Measurements from ENCODE around the gene TCP1. TPM values are rescaled to one million over a fixed set of nuclear protein-coding genes. Genes with fewer than 3 reads are reported as not detected.
"Not testable (repeated sequence)": the region's sequence is repeated elsewhere in the genome, so short reads cannot be mapped to it uniquely, and the experiment has no call there.

Gene TCP1
- total RNA-seq, 1 donor from 2014 or later = 167 TPM

DNA sequence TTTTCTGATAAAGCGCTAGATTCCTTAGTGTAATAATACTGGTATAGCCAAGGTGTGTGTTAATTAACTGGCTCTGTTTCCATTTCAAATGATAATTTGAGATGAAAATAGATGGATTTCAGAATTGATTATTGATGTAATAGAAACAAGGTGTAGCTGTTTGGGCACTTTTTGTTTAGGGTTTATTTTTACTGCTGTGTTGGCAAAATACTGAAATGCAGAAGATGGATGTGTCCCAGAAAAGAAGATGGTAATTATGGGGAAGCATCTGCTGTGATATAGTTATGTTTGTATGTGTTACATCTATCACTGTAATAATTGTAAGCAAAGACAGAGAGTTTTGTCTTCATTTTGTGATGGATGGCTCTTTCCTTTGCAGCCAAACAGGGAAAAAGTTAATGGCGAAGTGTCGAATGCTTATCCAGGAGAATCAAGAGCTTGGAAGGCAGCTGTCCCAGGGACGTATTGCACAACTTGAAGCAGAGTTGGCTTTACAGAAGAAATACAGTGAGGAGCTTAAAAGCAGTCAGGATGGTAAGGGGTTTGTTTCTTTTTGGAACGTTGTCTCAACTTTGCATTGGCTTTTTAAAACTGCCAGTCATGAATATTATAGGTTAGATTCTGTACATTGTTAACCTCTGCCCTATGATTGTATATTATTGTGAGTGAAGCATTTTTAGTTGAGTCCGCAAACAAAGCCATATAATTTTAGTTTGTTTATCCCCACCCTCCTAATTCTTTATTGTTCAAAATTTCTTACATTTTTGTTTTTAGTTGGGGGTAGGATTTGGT is 36.1 kb downstream of the TCP1 start:
- H3K4me3 Mint-ChIP-seq (ENCODE audit: unreplicated experiment) = no peak overlapping the region
- peaks cover 57% of the 10 kb centered on the region for H3K36me3 Mint-ChIP-seq (ENCODE audit: unreplicated experiment)
- TF ChIP-seq, protein P1, sequence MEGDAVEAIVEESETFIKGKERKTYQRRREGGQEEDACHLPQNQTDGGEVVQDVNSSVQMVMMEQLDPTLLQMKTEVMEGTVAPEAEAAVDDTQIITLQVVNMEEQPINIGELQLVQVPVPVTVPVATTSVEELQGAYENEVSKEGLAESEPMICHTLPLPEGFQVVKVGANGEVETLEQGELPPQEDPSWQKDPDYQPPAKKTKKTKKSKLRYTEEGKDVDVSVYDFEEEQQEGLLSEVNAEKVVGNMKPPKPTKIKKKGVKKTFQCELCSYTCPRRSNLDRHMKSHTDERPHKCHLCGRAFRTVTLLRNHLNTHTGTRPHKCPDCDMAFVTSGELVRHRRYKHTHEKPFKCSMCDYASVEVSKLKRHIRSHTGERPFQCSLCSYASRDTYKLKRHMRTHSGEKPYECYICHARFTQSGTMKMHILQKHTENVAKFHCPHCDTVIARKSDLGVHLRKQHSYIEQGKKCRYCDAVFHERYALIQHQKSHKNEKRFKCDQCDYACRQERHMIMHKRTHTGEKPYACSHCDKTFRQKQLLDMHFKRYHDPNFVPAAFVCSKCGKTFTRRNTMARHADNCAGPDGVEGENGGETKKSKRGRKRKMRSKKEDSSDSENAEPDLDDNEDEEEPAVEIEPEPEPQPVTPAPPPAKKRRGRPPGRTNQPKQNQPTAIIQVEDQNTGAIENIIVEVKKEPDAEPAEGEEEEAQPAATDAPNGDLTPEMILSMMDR (IDR thresholded peaks at IDR 0.05) = no peak
- DNase-seq (ENCODE audit: extremely low spot score, unreplicated experiment) = no peak
- H3K4me1 Mint-ChIP-seq (ENCODE audit: unreplicated experiment) = no peaks in the 10 kb centered on the region
- H3K27me3 Mint-ChIP-seq (ENCODE audit: unreplicated experiment) = no peaks in the 10 kb centered on the region
- H3K9me3 Mint-ChIP-seq (ENCODE audit: unreplicated experiment) = no peaks in the 10 kb centered on the region
- H3K27ac Mint-ChIP-seq (ENCODE audit: unreplicated experiment) = no peak overlapping the region

DNA sequence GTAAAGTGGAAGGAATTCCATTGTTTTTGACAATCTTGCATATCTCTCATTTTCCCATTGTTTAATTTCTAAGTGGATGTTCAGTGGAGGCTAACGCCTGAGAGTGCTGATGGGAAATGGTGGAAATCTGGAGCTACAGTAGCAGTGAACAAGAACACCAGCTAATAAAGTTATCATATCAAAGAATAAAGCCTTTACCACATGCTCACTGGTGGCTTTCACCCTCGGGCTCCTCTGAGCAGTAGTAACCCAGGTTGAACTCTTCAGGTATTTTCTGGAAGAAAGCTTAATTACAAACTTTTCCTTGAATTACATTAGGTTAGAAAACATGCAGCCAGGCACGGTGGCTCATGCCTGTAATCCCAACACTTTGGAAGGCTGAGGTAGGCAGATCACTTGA is 38.0 kb downstream of the TCP1 start:
- TF ChIP-seq, protein P1 (IDR thresholded peaks at IDR 0.05) = no peak
- H3K4me3 Mint-ChIP-seq (ENCODE audit: unreplicated experiment) = no peak overlapping the region
- H3K4me1 Mint-ChIP-seq (ENCODE audit: unreplicated experiment) = no peaks in the 10 kb centered on the region
- no peak for DNase-seq (ENCODE audit: extremely low spot score, unreplicated experiment)
- H3K36me3 Mint-ChIP-seq (ENCODE audit: unreplicated experiment) = peaks cover 56% of the 10 kb centered on the region
- no peak overlapping the region for H3K27ac Mint-ChIP-seq (ENCODE audit: unreplicated experiment)
- H3K9me3 Mint-ChIP-seq (ENCODE audit: unreplicated experiment) = no peaks in the 10 kb centered on the region
- no peaks in the 10 kb centered on the region for H3K27me3 Mint-ChIP-seq (ENCODE audit: unreplicated experiment)

DNA sequence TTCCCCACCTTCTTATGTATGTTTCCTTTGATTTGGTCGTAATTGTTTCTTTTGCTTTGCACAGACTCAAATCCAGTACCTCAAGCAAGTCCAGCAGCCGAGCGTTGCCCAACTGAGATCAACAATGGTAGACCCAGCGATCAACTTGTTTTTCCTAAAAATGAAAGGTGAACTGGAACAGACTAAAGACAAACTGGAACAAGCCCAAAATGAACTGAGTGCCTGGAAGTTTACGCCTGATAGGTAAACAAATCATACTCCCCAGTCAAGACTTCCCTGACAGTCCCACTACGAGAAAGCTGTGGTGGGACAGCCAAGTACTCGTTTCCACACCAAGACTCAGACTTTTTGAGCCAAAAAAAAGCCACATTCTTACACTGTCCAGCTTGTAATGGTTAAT is 41.3 kb downstream of the TCP1 start:
- not testable (repeated sequence) for H3K4me1 Mint-ChIP-seq (ENCODE audit: unreplicated experiment); H3K27me3 Mint-ChIP-seq (ENCODE audit: unreplicated experiment); H3K27ac Mint-ChIP-seq (ENCODE audit: unreplicated experiment); DNase-seq (ENCODE audit: extremely low spot score, unreplicated experiment); H3K4me3 Mint-ChIP-seq (ENCODE audit: unreplicated experiment); H3K9me3 Mint-ChIP-seq (ENCODE audit: unreplicated experiment)
- H3K36me3 Mint-ChIP-seq (ENCODE audit: unreplicated experiment) = peaks cover 59% of the 10 kb centered on the region

DNA sequence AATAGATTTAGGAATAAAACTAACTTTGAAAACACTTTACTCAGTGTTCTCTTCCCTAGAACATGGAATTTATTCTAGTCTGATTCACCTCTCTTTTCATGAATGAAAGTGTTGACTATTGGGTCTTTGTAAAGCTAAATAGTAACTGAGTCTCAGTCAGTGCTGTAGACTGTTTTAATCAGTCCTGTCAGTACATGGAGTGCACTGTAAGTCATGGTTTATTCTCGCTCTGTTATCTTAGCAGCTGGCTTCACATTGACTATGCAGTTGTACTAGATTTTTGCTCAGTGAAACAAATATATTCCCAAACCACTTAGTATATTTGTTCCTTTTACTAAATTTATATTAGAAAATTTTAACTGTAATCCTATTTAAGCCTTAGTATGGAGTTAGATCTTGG is 42.6 kb downstream of the TCP1 start:
- no peak overlapping the region for H3K27ac Mint-ChIP-seq (ENCODE audit: unreplicated experiment)
- peaks cover 56% of the 10 kb centered on the region for H3K36me3 Mint-ChIP-seq (ENCODE audit: unreplicated experiment)
- TF ChIP-seq, protein P1 (IDR thresholded peaks at IDR 0.05) = no peak
- H3K9me3 Mint-ChIP-seq (ENCODE audit: unreplicated experiment) = no peaks in the 10 kb centered on the region
- no peak for DNase-seq (ENCODE audit: extremely low spot score, unreplicated experiment)
- no peaks in the 10 kb centered on the region for H3K4me1 Mint-ChIP-seq (ENCODE audit: unreplicated experiment)
- H3K4me3 Mint-ChIP-seq (ENCODE audit: unreplicated experiment) = no peak overlapping the region
- no peaks in the 10 kb centered on the region for H3K27me3 Mint-ChIP-seq (ENCODE audit: unreplicated experiment)

DNA sequence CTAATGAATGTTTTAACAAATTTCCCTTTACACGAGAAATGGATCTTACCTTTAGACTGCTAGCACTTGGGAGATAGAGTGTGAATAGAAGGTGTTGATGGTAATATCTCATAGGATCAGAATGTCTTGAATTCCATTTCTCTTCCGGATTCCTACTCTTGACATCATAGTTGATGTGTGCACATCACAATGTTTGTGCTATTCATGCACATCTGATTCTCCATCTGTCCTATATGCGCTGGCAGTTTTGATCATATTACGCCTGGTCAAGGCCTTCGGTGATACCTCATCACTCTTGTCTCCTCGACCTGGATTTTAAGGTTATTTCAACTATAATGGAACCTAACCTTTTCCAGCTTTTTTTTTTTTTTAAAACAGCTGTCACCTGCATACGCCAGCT is 44.3 kb downstream of the TCP1 start:
- DNase-seq (ENCODE audit: extremely low spot score, unreplicated experiment) = no peak
- no peaks in the 10 kb centered on the region for H3K4me1 Mint-ChIP-seq (ENCODE audit: unreplicated experiment)
- no peaks in the 10 kb centered on the region for H3K9me3 Mint-ChIP-seq (ENCODE audit: unreplicated experiment)
- H3K27me3 Mint-ChIP-seq (ENCODE audit: unreplicated experiment) = no peaks in the 10 kb centered on the region
- TF ChIP-seq, protein P1 (IDR thresholded peaks at IDR 0.05) = no peak
- H3K36me3 Mint-ChIP-seq (ENCODE audit: unreplicated experiment) = peaks cover 58% of the 10 kb centered on the region
- no peak overlapping the region for H3K4me3 Mint-ChIP-seq (ENCODE audit: unreplicated experiment)
- H3K27ac Mint-ChIP-seq (ENCODE audit: unreplicated experiment) = no peak overlapping the region

Measured in osteocyte (in vitro differentiated cells).